ENCODE measurements around the gene EMC6.

EMC6 gene

DNA sequence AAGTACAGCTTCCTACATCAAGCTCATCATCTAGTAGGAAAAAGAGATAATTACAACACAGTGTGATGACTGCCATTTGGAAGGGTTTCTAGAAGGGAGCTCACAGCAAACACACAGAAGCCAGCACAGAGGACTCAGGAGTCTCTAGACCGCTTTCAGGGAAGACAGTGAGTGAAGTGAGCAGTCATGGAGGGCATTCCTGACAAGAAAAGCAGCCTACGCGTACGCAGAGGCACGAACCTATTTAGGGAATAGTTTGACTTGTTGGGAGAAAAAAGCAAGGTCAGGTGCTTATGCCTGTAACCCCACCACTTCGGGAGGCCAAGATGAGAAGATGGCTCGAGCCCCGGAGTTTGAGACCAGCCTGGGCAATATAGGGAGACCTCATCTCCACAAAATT is 46.7 kb downstream of the EMC6 start:
- no peak for DNase-seq

DNA sequence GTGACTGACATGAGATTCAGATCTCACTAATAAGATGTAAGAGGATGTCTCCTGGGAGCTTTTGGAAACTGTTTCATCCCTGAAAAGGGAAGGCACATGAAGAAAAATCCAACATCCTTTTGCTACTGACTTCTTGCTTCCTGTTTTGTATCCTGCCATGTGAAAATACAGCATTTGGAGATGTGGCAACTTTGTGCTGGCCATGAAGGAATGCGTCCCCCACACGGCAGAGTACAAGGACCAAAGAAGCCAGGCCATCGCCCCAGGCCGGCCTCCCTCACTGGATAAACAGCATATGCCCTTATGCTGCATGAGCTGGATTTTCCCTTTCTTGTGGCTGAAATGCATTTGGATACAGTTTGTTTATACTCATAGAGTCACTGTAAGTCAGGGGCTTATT is 49.6 kb downstream of the EMC6 start:
- no peak for DNase-seq

DNA sequence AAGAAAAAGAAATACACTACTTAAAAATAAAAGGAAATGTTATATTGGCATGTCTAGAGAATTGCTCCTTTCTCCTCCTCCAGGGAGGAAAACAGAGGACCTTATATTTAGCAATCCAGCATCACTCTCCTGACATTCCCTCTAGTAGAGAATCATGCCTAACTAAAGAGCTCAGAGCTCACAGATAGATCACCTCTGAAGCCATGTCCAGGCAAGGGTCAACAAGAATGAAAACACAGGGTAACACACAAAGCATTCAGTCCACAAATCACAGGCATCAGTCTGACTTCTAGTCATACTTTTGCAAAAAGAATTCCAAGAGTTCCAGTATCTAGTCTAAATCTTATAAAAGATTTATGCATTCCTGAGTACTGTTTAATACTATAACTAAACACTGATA is 50.7 kb downstream of the EMC6 start:
- no peak for DNase-seq

All from retina (tissue), 1 donor.